Measurements from ENCODE around the gene BYSL. TPM values are rescaled to one million over a fixed set of nuclear protein-coding genes. Genes with fewer than 3 reads are reported as not detected.
A peak's percentile ranks its signal among the peaks of the same experiment; 100 is the strongest.

Gene BYSL
- total RNA-seq, 2 donors from 2014 or later: 2.8 to 3.8 TPM

GRCh38 chr6:41960028-41960427 lies 38.7 kb downstream of the BYSL start:
- H3K4me3 Mint-ChIP-seq: no peak overlapping the region
- H3K36me3 Mint-ChIP-seq (ENCODE audit: low read depth): peaks cover 10% of the 10 kb centered on the region
- peaks cover 52% of the 10 kb centered on the region for H3K4me1 Mint-ChIP-seq
- no peak for ATAC-seq
- no peaks in the 10 kb centered on the region for H3K27me3 Mint-ChIP-seq
- H3K9me3 ChIP-seq (ENCODE audit: control insufficient read depth, low read length, poor library complexity, severe bottlenecking): no peaks in the 10 kb centered on the region
- peak overlapping the region; percentile 89 for H3K27ac Mint-ChIP-seq
- DNase-seq: no peak

GRCh38 chr6:41963371-41963770 lies 42.1 kb downstream of the BYSL start:
- no peaks in the 10 kb centered on the region for H3K9me3 ChIP-seq (ENCODE audit: control insufficient read depth, low read length, poor library complexity, severe bottlenecking)
- Mint-ChIP-seq H3K4me3 (peak overlapping the region; percentile 4), H3K27ac (peak overlapping the region; percentile 62), H3K27me3 (no peaks in the 10 kb centered on the region), H3K4me1 (peaks cover 60% of the 10 kb centered on the region), H3K36me3 (ENCODE audit: low read depth) (peaks cover 10% of the 10 kb centered on the region)
- ATAC-seq (no peak), DNase-seq (no peak)

GRCh38 chr6:41964201-41964887 lies 43.0 kb downstream of the BYSL start:
- H3K27ac Mint-ChIP-seq: peak overlapping the region; percentile 62
- H3K36me3 Mint-ChIP-seq (ENCODE audit: low read depth): peaks cover 10% of the 10 kb centered on the region
- H3K9me3 ChIP-seq (ENCODE audit: control insufficient read depth, low read length, poor library complexity, severe bottlenecking): no peaks in the 10 kb centered on the region
- no peaks in the 10 kb centered on the region for H3K27me3 Mint-ChIP-seq
- peaks cover 54% of the 10 kb centered on the region for H3K4me1 Mint-ChIP-seq
- peak overlapping the region; percentile 52 for H3K4me3 Mint-ChIP-seq
- DNase-seq: no peak
- ATAC-seq: no peak

GRCh38 chr6:41965429-41966213 lies 44.3 kb downstream of the BYSL start:
- no peak overlapping the region for H3K4me3 Mint-ChIP-seq
- DNase-seq: no peak
- H3K4me1 Mint-ChIP-seq: peaks cover 52% of the 10 kb centered on the region
- no peaks in the 10 kb centered on the region for H3K27me3 Mint-ChIP-seq
- H3K9me3 ChIP-seq (ENCODE audit: control insufficient read depth, low read length, poor library complexity, severe bottlenecking): no peaks in the 10 kb centered on the region
- peaks cover 9% of the 10 kb centered on the region for H3K36me3 Mint-ChIP-seq (ENCODE audit: low read depth)
- peak overlapping the region; percentile 82 for H3K27ac Mint-ChIP-seq
- ATAC-seq: no peak

GRCh38 chr6:41966214-41966920 lies 45.1 kb downstream of the BYSL start:
- H3K36me3 Mint-ChIP-seq (ENCODE audit: low read depth): peaks cover 9% of the 10 kb centered on the region
- no peak overlapping the region for H3K4me3 Mint-ChIP-seq
- H3K4me1 Mint-ChIP-seq: peaks cover 53% of the 10 kb centered on the region
- peak overlapping the region; percentile 82 for H3K27ac Mint-ChIP-seq
- no peaks in the 10 kb centered on the region for H3K27me3 Mint-ChIP-seq
- ATAC-seq (no peak), DNase-seq (no peak)
- H3K9me3 ChIP-seq (ENCODE audit: control insufficient read depth, low read length, poor library complexity, severe bottlenecking): no peaks in the 10 kb centered on the region

- Mint-ChIP-seq H3K4me1 (peaks cover 47% of the 10 kb centered on the region), H3K36me3 (ENCODE audit: low read depth) (peaks cover 9% of the 10 kb centered on the region), H3K4me3 (no peak overlapping the region), H3K27ac (peak overlapping the region; percentile 60), H3K27me3 (no peaks in the 10 kb centered on the region)
- DNase-seq (no peak), ATAC-seq (no peak)
- H3K9me3 ChIP-seq (ENCODE audit: control insufficient read depth, low read length, poor library complexity, severe bottlenecking): no peaks in the 10 kb centered on the region
Measured at GRCh38 chr6:41966961-41967311, 45.6 kb downstream of the BYSL start.

- H3K36me3 Mint-ChIP-seq (ENCODE audit: low read depth): peaks cover 10% of the 10 kb centered on the region
- peaks cover 50% of the 10 kb centered on the region for H3K4me1 Mint-ChIP-seq
- no peak for DNase-seq
- no peaks in the 10 kb centered on the region for H3K27me3 Mint-ChIP-seq
- ATAC-seq: no peak
- peak overlapping the region; percentile 60 for H3K27ac Mint-ChIP-seq
- H3K9me3 ChIP-seq (ENCODE audit: control insufficient read depth, low read length, poor library complexity, severe bottlenecking): no peaks in the 10 kb centered on the region
- H3K4me3 Mint-ChIP-seq: no peak overlapping the region
Measured at GRCh38 chr6:41967312-41968287, 46.3 kb downstream of the BYSL start.

- H3K27me3 Mint-ChIP-seq: no peaks in the 10 kb centered on the region
- H3K9me3 ChIP-seq (ENCODE audit: control insufficient read depth, low read length, poor library complexity, severe bottlenecking): no peaks in the 10 kb centered on the region
- H3K4me3 Mint-ChIP-seq: peak overlapping the region; percentile 34
- H3K27ac Mint-ChIP-seq: peak overlapping the region; percentile 43
- ATAC-seq (peak; percentile 56), DNase-seq (no peak)
- H3K36me3 Mint-ChIP-seq (ENCODE audit: low read depth): peaks cover 2% of the 10 kb centered on the region
- H3K4me1 Mint-ChIP-seq: peaks cover 42% of the 10 kb centered on the region
Measured at GRCh38 chr6:41970436-41970846, 49.1 kb downstream of the BYSL start.

GRCh38 chr6:41972826-41973225 lies 51.5 kb downstream of the BYSL start:
- peak overlapping the region; percentile 32 for H3K27ac Mint-ChIP-seq
- no peak overlapping the region for H3K4me3 Mint-ChIP-seq

GRCh38 chr6:41974281-41974825 lies 53.1 kb downstream of the BYSL start:
- H3K27me3 Mint-ChIP-seq: no peaks in the 10 kb centered on the region
- no peak overlapping the region for H3K4me3 Mint-ChIP-seq
- DNase-seq: no peak
- H3K36me3 Mint-ChIP-seq (ENCODE audit: low read depth): peaks cover 2% of the 10 kb centered on the region
- no peaks in the 10 kb centered on the region for H3K9me3 ChIP-seq (ENCODE audit: control insufficient read depth, low read length, poor library complexity, severe bottlenecking)
- ATAC-seq: no peak
- peak overlapping the region; percentile 80 for H3K27ac Mint-ChIP-seq
- peaks cover 43% of the 10 kb centered on the region for H3K4me1 Mint-ChIP-seq

More at GRCh38 chr6:41972826-41973225, 51.5 kb downstream of the BYSL start:
- Mint-ChIP-seq H3K36me3 (ENCODE audit: low read depth) (peaks cover 2% of the 10 kb centered on the region), H3K4me1 (peaks cover 42% of the 10 kb centered on the region), H3K27me3 (no peaks in the 10 kb centered on the region)
- no peaks in the 10 kb centered on the region for H3K9me3 ChIP-seq (ENCODE audit: control insufficient read depth, low read length, poor library complexity, severe bottlenecking)
- DNase-seq (no peak), ATAC-seq (no peak)

- Mint-ChIP-seq H3K27me3 (no peaks in the 10 kb centered on the region), H3K36me3 (ENCODE audit: low read depth) (peaks cover 2% of the 10 kb centered on the region), H3K27ac (peak overlapping the region; percentile 80), H3K4me1 (peaks cover 47% of the 10 kb centered on the region), H3K4me3 (no peak overlapping the region)
- ATAC-seq: no peak
- no peaks in the 10 kb centered on the region for H3K9me3 ChIP-seq (ENCODE audit: control insufficient read depth, low read length, poor library complexity, severe bottlenecking)
- no peak for DNase-seq
Measured at GRCh38 chr6:41975276-41975675, 54.0 kb downstream of the BYSL start.

- Mint-ChIP-seq H3K27ac (peak overlapping the region; percentile 80), H3K4me1 (peaks cover 40% of the 10 kb centered on the region), H3K4me3 (no peak overlapping the region), H3K36me3 (ENCODE audit: low read depth) (peaks cover 2% of the 10 kb centered on the region), H3K27me3 (no peaks in the 10 kb centered on the region)
- no peak for ATAC-seq
- H3K9me3 ChIP-seq (ENCODE audit: control insufficient read depth, low read length, poor library complexity, severe bottlenecking): no peaks in the 10 kb centered on the region
- no peak for DNase-seq
Measured at GRCh38 chr6:41976794-41977484, 55.6 kb downstream of the BYSL start.
